ENCODE measurements around the gene PGS1. TPM values are rescaled to one million over a fixed set of nuclear protein-coding genes. Genes with fewer than 3 reads are reported as not detected.

Gene PGS1
- total and polyA plus RNA-seq, 5 donors from 2014 or later: 29.6 to 50.1 (median 32.3) TPM

GRCh38 chr17:78368854-78369495 is 9.5 kb upstream of the PGS1 start:
- H3K4me3 Mint-ChIP-seq: no peak overlapping the region
- peak overlapping the region in 1 of 3 donors; percentile 48 for H3K27ac Mint-ChIP-seq
- no peaks in the 10 kb centered on the region for H3K9me3 ChIP-seq (ENCODE audit: control insufficient read depth in 2 of 2, low read length in 2 of 2)
- no peaks in the 10 kb centered on the region for H3K9me3 Mint-ChIP-seq
- peaks cover 0 to 5% (median 0%) of the 10 kb centered on the region in 4 donors for H3K4me1 Mint-ChIP-seq
- no peak overlapping the region for H3K27ac ChIP-seq (ENCODE audit: insufficient read depth, low read length, poor library complexity, severe bottlenecking)
- DNase-seq (no peak), ATAC-seq (ENCODE audit: low read depth in 2 of 2) (no peak)
- H3K4me3 ChIP-seq (ENCODE audit: low read depth, low read length): no peak overlapping the region
- no peaks in the 10 kb centered on the region for H3K36me3 ChIP-seq (ENCODE audit: control insufficient read depth, insufficient read depth, low read length)
- H3K36me3 Mint-ChIP-seq: no peaks in the 10 kb centered on the region
- peaks cover 17% of the 10 kb centered on the region for H3K27me3 Mint-ChIP-seq
- peaks cover 4% of the 10 kb centered on the region for H3K27me3 ChIP-seq (ENCODE audit: control insufficient read depth, insufficient read depth, low read length)
- peaks cover 3% of the 10 kb centered on the region for H3K4me1 ChIP-seq (ENCODE audit: control insufficient read depth, insufficient read depth, low read length, poor library complexity, severe bottlenecking)

- Mint-ChIP-seq H3K27me3 (peaks cover 8% of the 10 kb centered on the region), H3K4me3 (no peak overlapping the region), H3K9me3 (no peaks in the 10 kb centered on the region), H3K36me3 (no peaks in the 10 kb centered on the region), H3K4me1 (peaks cover 0 to under 1% (median 0%) of the 10 kb centered on the region in 4 donors), H3K27ac (no peak overlapping the region)
- no peaks in the 10 kb centered on the region for H3K9me3 ChIP-seq (ENCODE audit: control insufficient read depth in 2 of 2, low read length in 2 of 2)
- no peak overlapping the region for H3K4me3 ChIP-seq (ENCODE audit: low read depth, low read length)
- H3K27me3 ChIP-seq (ENCODE audit: control insufficient read depth, insufficient read depth, low read length): no peaks in the 10 kb centered on the region
- ATAC-seq (ENCODE audit: low read depth in 2 of 2) (no peak), DNase-seq (no peak)
- no peaks in the 10 kb centered on the region for H3K36me3 ChIP-seq (ENCODE audit: control insufficient read depth, insufficient read depth, low read length)
- no peak overlapping the region for H3K27ac ChIP-seq (ENCODE audit: insufficient read depth, low read length, poor library complexity, severe bottlenecking)
- H3K4me1 ChIP-seq (ENCODE audit: control insufficient read depth, insufficient read depth, low read length, poor library complexity, severe bottlenecking): peaks cover 2% of the 10 kb centered on the region
Observed at GRCh38 chr17:78369791-78370381, 8.6 kb upstream of the PGS1 start.

GRCh38 chr17:78371056-78371455 is 7.4 kb upstream of the PGS1 start:
- peaks cover 12% of the 10 kb centered on the region for H3K27me3 Mint-ChIP-seq
- Histone ChIP-seq H3K4me3 (ENCODE audit: low read depth, low read length) (no peak overlapping the region), H3K27me3 (ENCODE audit: control insufficient read depth, insufficient read depth, low read length) (no peaks in the 10 kb centered on the region), H3K9me3 (ENCODE audit: control insufficient read depth in 2 of 2, low read length in 2 of 2) (no peaks in the 10 kb centered on the region), H3K4me1 (ENCODE audit: control insufficient read depth, insufficient read depth, low read length, poor library complexity, severe bottlenecking) (no peaks in the 10 kb centered on the region), H3K27ac (ENCODE audit: insufficient read depth, low read length, poor library complexity, severe bottlenecking) (no peak overlapping the region), H3K36me3 (ENCODE audit: control insufficient read depth, insufficient read depth, low read length) (no peaks in the 10 kb centered on the region)
- H3K4me1 Mint-ChIP-seq: no peaks in the 10 kb centered on the region
- no peaks in the 10 kb centered on the region for H3K36me3 Mint-ChIP-seq
- no peak overlapping the region for H3K27ac Mint-ChIP-seq
- no peak for ATAC-seq (ENCODE audit: low read depth in 2 of 2)
- no peak for DNase-seq
- H3K4me3 Mint-ChIP-seq: no peak overlapping the region
- no peaks in the 10 kb centered on the region for H3K9me3 Mint-ChIP-seq

GRCh38 chr17:78372841-78373240 is 5.6 kb upstream of the PGS1 start:
- peaks cover 5% of the 10 kb centered on the region for H3K27me3 Mint-ChIP-seq
- peaks cover under 1% of the 10 kb centered on the region for H3K4me1 ChIP-seq (ENCODE audit: control insufficient read depth, insufficient read depth, low read length, poor library complexity, severe bottlenecking)
- H3K9me3 Mint-ChIP-seq: no peaks in the 10 kb centered on the region
- ATAC-seq (ENCODE audit: low read depth in 2 of 2) (no peak), DNase-seq (no peak)
- no peaks in the 10 kb centered on the region for H3K27me3 ChIP-seq (ENCODE audit: control insufficient read depth, insufficient read depth, low read length)
- peaks cover 0 to 3% (median 0%) of the 10 kb centered on the region in 4 donors for H3K4me1 Mint-ChIP-seq
- no peak overlapping the region for H3K4me3 ChIP-seq (ENCODE audit: low read depth, low read length)
- no peak overlapping the region for H3K27ac ChIP-seq (ENCODE audit: insufficient read depth, low read length, poor library complexity, severe bottlenecking)
- H3K36me3 ChIP-seq (ENCODE audit: control insufficient read depth, insufficient read depth, low read length): no peaks in the 10 kb centered on the region
- no peaks in the 10 kb centered on the region for H3K36me3 Mint-ChIP-seq
- H3K4me3 Mint-ChIP-seq: peak overlapping the region in 2 of 4 donors; percentile 5 to 17
- peak overlapping the region in 1 of 3 donors; percentile 44 for H3K27ac Mint-ChIP-seq
- H3K9me3 ChIP-seq (ENCODE audit: control insufficient read depth in 2 of 2, low read length in 2 of 2): no peaks in the 10 kb centered on the region

- Histone ChIP-seq H3K27ac (ENCODE audit: insufficient read depth, low read length, poor library complexity, severe bottlenecking) (no peak overlapping the region), H3K9me3 (ENCODE audit: control insufficient read depth in 2 of 2, low read length in 2 of 2) (no peaks in the 10 kb centered on the region), H3K4me1 (ENCODE audit: control insufficient read depth, insufficient read depth, low read length, poor library complexity, severe bottlenecking) (peaks cover 11% of the 10 kb centered on the region), H3K36me3 (ENCODE audit: control insufficient read depth, insufficient read depth, low read length) (no peaks in the 10 kb centered on the region), H3K4me3 (ENCODE audit: low read depth, low read length) (no peak overlapping the region), H3K27me3 (ENCODE audit: control insufficient read depth, insufficient read depth, low read length) (no peaks in the 10 kb centered on the region)
- peaks cover 3% of the 10 kb centered on the region for H3K36me3 Mint-ChIP-seq
- peaks cover 5% of the 10 kb centered on the region for H3K27me3 Mint-ChIP-seq
- DNase-seq (no peak), ATAC-seq (ENCODE audit: low read depth in 2 of 2) (no peak)
- peaks cover 0 to 7% (median 2%) of the 10 kb centered on the region in 4 donors for H3K4me1 Mint-ChIP-seq
- no peaks in the 10 kb centered on the region for H3K9me3 Mint-ChIP-seq
- no peak overlapping the region for H3K27ac Mint-ChIP-seq
- peak overlapping the region in 1 of 4 donors; percentile 43 for H3K4me3 Mint-ChIP-seq
Observed at GRCh38 chr17:78374189-78374588, 4.3 kb upstream of the PGS1 start.

GRCh38 chr17:78374631-78375274 is 3.7 kb upstream of the PGS1 start:
- Histone ChIP-seq H3K27ac (ENCODE audit: insufficient read depth, low read length, poor library complexity, severe bottlenecking) (no peak overlapping the region), H3K27me3 (ENCODE audit: control insufficient read depth, insufficient read depth, low read length) (no peaks in the 10 kb centered on the region)
- ATAC-seq (ENCODE audit: low read depth in 2 of 2): no peak

GRCh38 chr17:78375401-78376151 is 2.9 kb upstream of the PGS1 start:
- H3K27ac Mint-ChIP-seq: no peak overlapping the region
- Histone ChIP-seq H3K4me1 (ENCODE audit: control insufficient read depth, insufficient read depth, low read length, poor library complexity, severe bottlenecking) (peaks cover 24% of the 10 kb centered on the region), H3K9me3 (ENCODE audit: control insufficient read depth in 2 of 2, low read length in 2 of 2) (no peaks in the 10 kb centered on the region), H3K27me3 (ENCODE audit: control insufficient read depth, insufficient read depth, low read length) (no peaks in the 10 kb centered on the region), H3K4me3 (ENCODE audit: low read depth, low read length) (no peak overlapping the region), H3K27ac (ENCODE audit: insufficient read depth, low read length, poor library complexity, severe bottlenecking) (no peak overlapping the region), H3K36me3 (ENCODE audit: control insufficient read depth, insufficient read depth, low read length) (no peaks in the 10 kb centered on the region)
- ATAC-seq (ENCODE audit: low read depth in 2 of 2) (no peak), DNase-seq (no peak)
- no peaks in the 10 kb centered on the region for H3K9me3 Mint-ChIP-seq
- H3K4me3 Mint-ChIP-seq: peak overlapping the region in 1 of 4 donors; percentile 75
- H3K4me1 Mint-ChIP-seq: peaks cover 5 to 21% (median 8%) of the 10 kb centered on the region in 4 donors
- peaks cover 5% of the 10 kb centered on the region for H3K27me3 Mint-ChIP-seq
- H3K36me3 Mint-ChIP-seq: peaks cover 4% of the 10 kb centered on the region

More at GRCh38 chr17:78374631-78375274, 3.7 kb upstream of the PGS1 start:
- Mint-ChIP-seq H3K4me1 (peaks cover 0 to 13% (median 3%) of the 10 kb centered on the region in 4 donors), H3K36me3 (peaks cover 4% of the 10 kb centered on the region), H3K27me3 (peaks cover 5% of the 10 kb centered on the region), H3K4me3 (no peak overlapping the region), H3K27ac (no peak overlapping the region), H3K9me3 (no peaks in the 10 kb centered on the region)
- DNase-seq: no peak
- Histone ChIP-seq H3K4me1 (ENCODE audit: control insufficient read depth, insufficient read depth, low read length, poor library complexity, severe bottlenecking) (peaks cover 16% of the 10 kb centered on the region), H3K4me3 (ENCODE audit: low read depth, low read length) (no peak overlapping the region), H3K9me3 (ENCODE audit: control insufficient read depth in 2 of 2, low read length in 2 of 2) (no peaks in the 10 kb centered on the region), H3K36me3 (ENCODE audit: control insufficient read depth, insufficient read depth, low read length) (no peaks in the 10 kb centered on the region)
